Pericardium fibroblast (primary cell): Measurements from ENCODE around the gene METTL18. TPM values are rescaled to one million over a fixed set of nuclear protein-coding genes. Genes with fewer than 3 reads are reported as not detected.

Source experiments
- total RNA-seq: library from RNA; depleted of rRNA; stranded (reverse); fragments of >200 nt; gene quantifications from 2 replicates; pipeline ENCODE4 v1.2.3, GENCODE V29; 2015

METTL18 gene
- total RNA-seq = 7.7 and 9.3 TPM in 2 replicates

DNA sequence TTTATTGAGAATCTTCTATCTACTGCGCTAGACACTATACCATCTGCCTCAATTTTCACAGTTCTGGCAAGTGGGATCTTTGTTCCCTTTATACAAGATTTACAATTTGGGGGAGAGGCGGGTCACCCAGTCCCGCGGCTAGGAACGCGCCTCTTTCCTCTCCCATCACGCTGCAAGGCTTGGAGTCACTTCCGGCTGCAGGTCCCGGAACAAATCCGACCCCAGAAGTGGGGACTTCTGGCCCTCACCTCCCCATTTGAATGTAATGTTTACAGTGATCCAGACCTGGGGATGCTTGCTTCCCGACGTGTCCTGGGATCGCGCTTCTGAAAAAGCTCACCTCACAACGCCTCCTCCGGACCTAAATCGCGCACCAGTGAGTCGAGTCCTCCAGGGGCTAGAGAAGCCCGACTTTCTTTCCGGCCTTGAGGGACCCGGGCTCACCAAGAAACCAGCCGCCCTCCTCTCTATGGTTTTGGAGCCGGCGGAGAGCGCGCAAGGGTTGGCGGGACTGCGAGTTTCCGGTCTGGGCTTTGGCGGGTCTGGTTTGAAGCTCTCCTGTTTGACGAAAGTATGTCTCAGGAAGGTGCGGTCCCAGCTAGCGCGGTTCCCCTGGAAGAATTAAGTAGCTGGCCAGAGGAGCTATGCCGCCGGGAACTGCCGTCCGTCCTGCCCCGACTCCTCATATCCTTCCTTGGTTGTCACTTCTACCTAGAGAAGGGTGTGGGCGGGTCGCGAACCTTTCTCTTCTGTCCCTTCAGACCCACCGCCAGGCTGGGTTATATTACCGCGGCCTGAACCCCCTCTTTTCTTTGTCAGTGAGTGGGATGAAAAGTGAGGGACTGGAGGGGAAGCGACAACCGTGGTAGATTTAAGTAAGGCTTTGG lies at the start of gene METTL18:
TSS of gene METTL18 (minus strand) at position 378 of the 887 bp plus-strand sequence. CDS start 1,212 bp downstream, outside the sequence.

Other genes starting within 250 kb of the METTL18 start
- not detected in 2 replicates for gene F5, start 208.4 kb downstream of the METTL18 start, total RNA-seq
- 0.58 TPM in 1 of 2 replicates, not detected in the other for gene SELP, start 164.8 kb downstream of the METTL18 start, total RNA-seq
- gene SELL, start 83.3 kb downstream of the METTL18 start, total RNA-seq = 0.26 TPM in 1 of 2 replicates, not detected in the other
- gene SELE, start 60.8 kb downstream of the METTL18 start, total RNA-seq = not detected in 2 replicates
- gene SCYL3, start 99.0 kb upstream of the METTL18 start, total RNA-seq = 4.0 and 4.6 TPM in 2 replicates